GM19372 (cell line): ENCODE measurements around the gene RABGAP1L.
"Not testable (repeated sequence)": the region's sequence is repeated elsewhere in the genome, so short reads cannot be mapped to it uniquely, and the experiment has no call there.

ENCODE experiments used
- ATAC-seq: cut with Tn5 transposase; IDR thresholded peaks from one replicate; pipeline ENCODE4 v1.9.1; 2021; ENCODE audit warnings: mild to moderate bottlenecking, low read depth, moderate library complexity; ENCODE audit not compliant: unreplicated experiment

Gene RABGAP1L

DNA sequence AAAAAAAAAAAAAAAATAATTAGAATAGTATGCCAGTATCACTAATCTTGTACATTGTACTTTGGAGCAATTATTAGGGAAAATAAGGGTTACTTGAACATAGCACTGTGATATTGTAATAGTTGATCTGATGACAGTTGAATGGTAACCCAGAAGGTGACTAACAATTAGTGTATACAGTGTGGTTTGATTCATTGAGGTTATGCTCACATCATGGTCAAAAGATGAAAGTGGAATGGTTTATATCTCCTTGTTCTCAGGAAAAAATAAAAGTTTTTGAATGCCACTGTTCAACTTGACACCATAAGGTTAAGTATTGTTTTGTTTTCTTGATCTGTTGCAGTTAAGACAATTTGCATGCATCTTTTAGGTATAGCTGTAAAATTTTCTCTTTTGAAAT is 375.5 kb downstream of the RABGAP1L start:
- no peak for ATAC-seq

GRCh38 chr1:174535207-174535606 is 375.9 kb downstream of the RABGAP1L start:
- no peak for ATAC-seq

- ATAC-seq: not testable (repeated sequence)
Measured at GRCh38 chr1:174543421-174543820, 384.1 kb downstream of the RABGAP1L start.

DNA sequence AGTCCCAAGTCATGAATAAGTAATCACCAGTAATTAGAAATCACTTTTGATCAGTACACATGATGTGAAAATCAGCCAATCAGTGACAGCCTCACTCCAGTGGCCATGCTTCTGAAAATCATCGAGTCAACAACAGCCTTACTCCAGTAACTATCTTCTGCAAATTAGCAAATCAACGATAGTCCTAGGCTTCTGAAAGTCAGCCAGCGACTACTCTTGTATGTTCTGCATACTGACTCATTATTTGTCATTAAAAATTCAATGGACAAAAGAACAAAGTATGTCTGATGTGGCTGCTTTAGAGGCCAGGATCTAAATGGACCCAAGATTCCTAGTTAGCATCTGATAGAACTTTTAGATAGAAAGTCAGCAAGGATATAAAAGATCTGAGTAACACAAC is 391.0 kb downstream of the RABGAP1L start:
- no peak for ATAC-seq

- no peak for ATAC-seq
Measured at GRCh38 chr1:174556392-174556791, 397.1 kb downstream of the RABGAP1L start.

DNA sequence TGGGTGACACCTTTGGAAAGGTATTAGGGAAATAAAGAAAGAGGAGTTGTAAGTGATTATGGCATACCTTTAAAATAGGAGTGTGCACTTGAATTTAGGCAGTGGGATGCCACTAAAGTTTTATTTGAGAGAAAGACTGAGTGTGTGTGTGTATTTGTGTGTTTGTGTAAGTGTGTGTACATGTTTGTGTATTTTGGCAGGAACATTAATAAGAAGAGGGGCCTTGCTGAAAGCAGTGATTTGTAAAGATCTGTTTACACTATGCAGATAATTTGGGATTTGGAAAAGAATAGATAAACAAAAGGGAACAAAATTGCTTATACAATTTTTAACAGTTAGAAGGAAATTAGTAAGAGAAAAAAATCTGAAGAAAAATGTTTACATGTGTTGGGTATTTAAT is 409.2 kb downstream of the RABGAP1L start:
- ATAC-seq: no peak

- ATAC-seq: no peak
Measured at GRCh38 chr1:174569240-174569639, 409.9 kb downstream of the RABGAP1L start.

- ATAC-seq: no peak
Measured at GRCh38 chr1:174572771-174573170, 413.5 kb downstream of the RABGAP1L start.

DNA sequence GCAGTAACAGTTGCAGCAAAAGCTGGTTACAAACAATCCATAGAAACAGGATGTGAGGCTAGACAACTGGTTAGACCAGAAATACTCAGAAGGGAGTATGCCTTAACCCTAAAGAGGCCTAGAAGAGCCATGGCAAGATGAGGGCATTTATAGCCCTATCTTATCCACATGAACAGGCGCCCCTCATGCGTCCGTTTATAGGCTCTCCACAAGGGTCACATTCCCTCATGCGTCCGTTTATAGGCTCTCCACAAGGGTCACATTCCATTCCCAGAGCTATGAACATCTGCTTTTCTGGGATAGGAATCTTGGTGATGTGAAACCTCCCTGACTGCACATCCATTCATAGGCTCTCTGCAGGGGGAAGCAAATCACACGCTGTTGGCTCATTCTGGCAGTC is 416.8 kb downstream of the RABGAP1L start:
- not testable (repeated sequence) for ATAC-seq

DNA sequence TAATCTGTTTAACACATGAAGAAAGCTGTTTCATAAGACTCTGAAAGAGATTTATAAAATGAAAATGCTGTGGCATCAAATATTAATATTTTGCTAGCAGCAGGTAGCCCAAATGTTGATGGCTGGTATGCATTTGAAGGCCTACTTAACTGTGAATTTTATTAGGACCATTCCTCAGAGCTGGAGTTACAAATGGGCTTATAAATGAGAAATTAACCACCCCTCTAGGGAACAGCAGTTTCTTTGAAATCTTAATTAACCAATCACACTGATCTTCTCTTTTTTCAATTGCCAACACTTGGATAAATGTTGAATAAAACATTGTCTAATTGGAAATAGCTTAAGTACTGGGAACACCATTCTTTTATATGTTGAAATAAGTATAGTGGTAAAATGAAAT is 418.4 kb downstream of the RABGAP1L start:
- no peak for ATAC-seq

DNA sequence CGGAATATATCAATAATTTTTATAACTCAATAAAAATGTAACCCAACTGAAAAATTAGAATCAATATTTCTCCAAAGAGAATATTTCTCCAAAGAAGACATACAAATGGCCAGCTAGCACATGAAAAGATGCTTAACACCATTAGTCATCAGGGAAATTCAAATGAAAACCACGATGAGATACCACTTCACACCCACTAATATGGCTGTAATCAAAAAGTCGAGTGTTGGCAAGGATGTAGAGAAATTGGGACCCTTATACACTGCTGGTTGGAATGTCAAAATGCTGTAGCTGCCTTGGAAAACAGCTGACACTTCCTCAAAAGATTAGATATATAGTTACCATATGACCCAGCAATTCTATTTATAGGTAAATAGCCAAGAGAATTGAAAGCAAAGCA is 421.5 kb downstream of the RABGAP1L start:
- no peak for ATAC-seq

DNA sequence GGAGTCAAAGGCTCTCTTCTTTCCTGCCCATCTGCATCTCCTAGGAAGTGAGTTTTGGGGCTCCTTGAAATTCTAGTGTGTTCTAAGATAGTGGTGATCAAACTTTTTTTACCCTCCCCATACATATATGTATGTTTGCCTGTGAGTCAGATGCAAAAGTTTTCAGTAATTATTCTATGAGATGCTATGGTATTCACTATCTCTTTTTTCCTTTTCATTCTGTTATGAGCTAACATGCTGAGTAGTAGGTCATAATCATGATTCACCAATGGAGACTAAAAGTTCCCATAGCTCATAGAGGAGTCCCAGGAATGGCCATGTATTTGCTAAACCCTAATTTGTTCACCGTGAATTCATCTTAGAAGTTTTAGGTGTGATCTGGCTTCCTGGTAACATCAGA is 424.0 kb downstream of the RABGAP1L start:
- ATAC-seq: no peak

DNA sequence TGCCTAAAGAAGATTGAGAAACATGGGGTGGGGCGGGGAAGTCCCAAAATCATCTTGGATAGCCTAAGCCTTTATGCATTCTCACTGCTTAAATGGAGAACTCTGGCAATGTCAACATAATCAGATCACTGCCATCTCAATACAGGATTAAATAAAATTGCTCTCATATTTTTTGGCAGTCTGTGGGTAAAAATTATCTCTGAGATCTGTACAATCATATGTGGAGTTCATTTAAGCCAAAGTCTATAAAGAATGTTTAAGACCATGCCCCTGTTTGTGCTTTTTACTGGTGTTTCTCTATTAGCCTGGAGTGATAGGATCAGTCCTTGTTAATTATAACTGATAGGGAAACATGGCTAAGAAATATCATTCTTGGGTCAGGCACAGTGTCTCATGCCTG is 424.8 kb downstream of the RABGAP1L start:
- no peak for ATAC-seq

DNA sequence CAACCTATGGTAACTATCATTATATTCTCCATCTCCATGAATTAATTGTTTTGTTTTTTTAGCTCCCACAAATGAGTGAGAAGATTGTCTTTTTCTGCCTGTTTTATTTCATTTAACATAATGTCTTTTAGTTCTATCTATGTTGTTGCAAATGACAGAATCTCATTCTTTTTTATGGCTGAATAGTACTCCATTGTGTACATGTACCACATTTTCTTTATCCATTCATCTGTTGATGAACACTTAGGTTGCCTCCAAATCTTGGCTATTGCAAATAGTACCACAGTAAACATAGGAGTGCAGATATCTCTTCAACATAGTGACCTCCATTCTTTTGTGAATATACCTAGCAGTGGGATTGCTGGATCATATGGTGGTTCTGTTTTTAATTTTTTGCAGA is 429.3 kb downstream of the RABGAP1L start:
- not testable (repeated sequence) for ATAC-seq

- ATAC-seq: no peak
Measured at GRCh38 chr1:174605198-174605597, 445.9 kb downstream of the RABGAP1L start.

DNA sequence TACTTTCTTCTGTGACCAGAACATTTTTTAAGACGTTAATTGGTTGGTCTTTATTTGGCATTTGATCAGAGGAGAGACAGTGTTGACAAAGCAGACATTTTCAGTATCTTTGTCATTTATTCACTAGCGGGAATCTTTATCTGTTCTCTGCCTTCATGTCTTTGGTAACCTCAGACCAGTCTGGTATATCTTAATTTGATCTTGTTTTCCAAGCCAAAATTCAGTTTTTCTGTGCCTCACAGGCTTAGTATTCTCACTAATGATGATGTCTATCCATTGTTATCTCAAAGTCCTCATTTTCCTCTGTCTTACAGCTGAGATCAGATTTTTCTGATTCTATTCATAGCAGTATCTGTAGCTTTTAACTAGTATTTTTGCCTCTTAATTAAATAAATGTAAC is 447.2 kb downstream of the RABGAP1L start:
- no peak for ATAC-seq

GRCh38 chr1:174617905-174618304 is 458.6 kb downstream of the RABGAP1L start:
- not testable (repeated sequence) for ATAC-seq

DNA sequence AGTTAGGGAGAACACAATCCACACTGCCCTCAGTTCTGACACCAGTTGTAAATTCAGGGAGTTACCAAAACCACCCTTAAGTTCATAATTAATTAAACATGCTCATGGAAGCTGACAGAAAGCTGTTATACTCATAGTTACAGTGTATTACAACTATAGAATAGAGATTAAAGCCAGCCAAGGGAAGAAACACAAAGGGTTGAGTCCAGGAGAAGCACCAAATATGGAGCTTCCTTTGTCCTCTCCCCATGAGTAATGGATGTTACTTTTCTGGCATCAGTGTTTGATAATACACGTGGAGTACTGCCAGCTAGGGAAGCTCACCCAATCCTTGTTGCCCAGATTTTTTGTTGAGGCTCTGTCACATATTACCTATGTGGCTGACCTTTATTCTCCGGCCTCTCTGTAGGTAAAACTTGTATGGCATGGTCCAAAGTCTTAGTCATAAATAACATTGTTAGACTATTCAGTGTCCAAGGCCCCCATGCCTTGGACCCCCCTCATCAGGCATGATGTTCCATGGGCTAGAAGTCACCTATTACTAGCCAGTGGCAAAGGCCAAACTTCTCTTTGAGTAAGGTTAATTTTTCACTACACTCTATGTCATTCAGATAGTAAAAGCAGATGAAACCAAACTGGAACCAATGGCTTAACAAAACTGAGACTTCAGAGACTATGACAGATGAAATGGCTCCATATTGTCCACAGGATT is 464.2 kb downstream of the RABGAP1L start:
- ATAC-seq: no peak

DNA sequence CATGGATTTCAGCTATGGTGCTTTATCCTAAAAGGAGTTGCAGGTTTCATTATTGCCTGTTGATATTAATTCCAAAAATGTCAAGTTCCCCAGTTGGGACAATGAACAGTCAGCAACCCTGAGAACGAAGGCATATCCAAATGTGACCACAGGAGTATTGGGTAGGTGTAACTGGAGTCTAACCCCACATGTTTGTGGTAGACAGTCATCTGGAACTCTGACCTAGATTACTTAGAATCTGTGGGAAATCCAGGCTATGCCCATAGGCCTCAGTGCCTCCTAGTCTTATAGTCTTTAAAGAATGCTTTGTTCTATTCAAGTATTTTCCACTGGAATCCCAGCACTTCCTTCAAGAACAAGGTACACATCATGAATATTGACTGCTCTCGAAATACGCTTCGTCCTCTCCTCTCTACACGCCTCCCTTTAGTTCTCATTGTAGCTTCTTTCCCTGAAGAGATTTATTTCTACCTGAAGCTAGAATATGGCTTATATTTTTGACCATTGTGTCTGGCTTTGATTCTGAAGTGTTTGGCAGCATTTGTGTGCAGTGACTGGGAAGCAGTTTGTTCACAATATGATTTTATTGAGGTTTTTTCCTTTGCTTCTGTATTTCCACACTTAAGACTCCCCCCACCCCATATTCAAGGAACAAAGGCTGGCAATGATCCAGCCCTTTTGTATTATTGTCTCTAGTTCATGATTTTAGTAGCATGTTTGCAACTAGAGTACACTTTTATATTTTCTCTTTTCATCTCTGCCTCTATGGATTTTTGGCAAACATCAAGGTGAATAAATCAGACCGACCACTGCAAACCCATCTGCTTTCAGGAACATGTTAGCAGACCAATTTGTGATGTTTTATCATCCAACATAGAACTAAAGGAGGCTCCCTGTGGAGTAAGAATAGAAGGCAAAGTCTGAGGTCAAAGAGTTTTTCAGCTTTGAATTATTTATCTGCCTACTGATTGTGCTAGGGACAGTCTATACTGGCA is 467.0 kb downstream of the RABGAP1L start:
- ATAC-seq: no peak

DNA sequence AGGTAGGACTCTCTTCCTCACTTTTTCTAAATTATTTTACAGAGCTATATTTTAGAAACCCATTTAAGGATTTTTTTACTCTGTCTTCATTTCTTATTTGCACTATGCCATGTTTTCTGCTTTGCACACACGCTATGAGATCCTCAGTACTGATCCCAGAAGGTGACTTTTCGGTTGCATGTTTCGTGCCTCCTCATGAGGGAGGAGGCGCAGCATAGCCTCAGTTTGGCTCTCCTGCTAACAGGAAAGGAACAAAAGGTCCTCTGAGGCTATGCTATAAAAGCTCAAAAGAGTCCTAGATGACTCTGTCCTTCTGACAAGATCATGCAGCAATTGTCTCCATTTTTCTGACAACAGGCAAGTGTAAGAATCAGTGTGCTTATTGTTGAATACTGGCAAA is 478.2 kb downstream of the RABGAP1L start:
- ATAC-seq: no peak

DNA sequence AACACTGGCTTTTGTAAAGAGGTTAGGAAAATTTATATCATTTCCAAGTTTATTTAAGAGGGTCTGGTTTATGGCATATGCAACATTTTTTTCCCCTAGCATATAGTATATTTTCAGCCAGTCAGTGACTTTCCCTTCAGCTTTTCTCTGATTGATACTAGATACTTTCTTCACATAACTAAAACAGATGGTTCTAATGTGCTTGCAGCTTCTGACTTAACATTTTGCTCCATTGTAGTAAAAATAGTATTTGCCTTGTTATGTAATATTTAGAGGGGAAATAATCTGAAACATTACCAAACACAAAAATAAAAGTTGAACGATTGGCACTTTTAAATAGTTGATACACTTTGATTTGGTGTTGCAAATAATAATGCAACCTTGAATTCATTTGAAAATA is 480.1 kb downstream of the RABGAP1L start:
- no peak for ATAC-seq

DNA sequence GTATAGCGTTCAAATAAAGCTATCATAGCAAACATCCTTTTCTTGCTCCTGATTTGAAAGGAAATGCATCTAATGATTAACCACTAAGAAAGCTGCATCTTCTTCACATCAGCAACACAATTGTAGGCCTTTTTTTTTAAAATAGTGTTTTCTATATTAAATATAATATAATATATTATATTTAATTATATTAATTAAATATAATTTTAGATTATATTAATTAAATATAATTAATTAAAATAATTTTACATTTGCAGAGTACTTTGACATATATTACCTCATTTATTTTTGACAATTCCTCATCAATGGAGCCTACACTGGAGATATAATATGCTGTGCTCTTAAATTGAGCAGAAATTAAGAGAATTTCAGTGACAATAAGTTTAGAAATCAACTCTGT is 481.5 kb downstream of the RABGAP1L start:
- no peak for ATAC-seq
